ENCODE data around the gene SELENOF.

DNA sequence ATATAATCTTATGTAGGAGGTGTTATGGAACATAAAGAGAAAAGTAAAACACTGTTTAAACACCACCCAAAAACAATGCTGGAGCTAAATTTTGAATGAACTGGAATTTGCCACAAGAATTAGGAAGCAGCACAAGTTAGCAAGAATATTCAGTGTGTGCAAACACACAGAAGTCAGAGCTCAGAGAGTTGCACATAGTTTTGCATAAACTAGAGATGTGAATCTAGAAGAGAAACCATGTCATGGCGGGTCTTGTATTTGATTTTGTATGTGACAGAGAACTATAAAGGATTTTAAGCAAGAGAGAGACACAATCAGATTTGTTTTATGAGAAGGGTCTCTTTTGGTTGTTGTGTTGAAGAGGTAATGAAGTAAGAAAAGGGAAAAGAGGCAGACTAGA is 38.2 kb downstream of the SELENOF start:
- TF ChIP-seq, protein P1, sequence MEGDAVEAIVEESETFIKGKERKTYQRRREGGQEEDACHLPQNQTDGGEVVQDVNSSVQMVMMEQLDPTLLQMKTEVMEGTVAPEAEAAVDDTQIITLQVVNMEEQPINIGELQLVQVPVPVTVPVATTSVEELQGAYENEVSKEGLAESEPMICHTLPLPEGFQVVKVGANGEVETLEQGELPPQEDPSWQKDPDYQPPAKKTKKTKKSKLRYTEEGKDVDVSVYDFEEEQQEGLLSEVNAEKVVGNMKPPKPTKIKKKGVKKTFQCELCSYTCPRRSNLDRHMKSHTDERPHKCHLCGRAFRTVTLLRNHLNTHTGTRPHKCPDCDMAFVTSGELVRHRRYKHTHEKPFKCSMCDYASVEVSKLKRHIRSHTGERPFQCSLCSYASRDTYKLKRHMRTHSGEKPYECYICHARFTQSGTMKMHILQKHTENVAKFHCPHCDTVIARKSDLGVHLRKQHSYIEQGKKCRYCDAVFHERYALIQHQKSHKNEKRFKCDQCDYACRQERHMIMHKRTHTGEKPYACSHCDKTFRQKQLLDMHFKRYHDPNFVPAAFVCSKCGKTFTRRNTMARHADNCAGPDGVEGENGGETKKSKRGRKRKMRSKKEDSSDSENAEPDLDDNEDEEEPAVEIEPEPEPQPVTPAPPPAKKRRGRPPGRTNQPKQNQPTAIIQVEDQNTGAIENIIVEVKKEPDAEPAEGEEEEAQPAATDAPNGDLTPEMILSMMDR (IDR thresholded peaks at IDR 0.05) = no peak
- TF ChIP-seq POLR2A (IDR thresholded peaks at IDR 0.05) = no peak
